OCI-LY1 (cell line): ENCODE data around the gene LRRIQ3.

Source experiments
- CTCF ChIP-seq: fragments of 200-600 bp; sonication (generic), shearing (Covaris generic); IDR thresholded peaks from 2 replicates; pipeline ENCODE4 v1.5.1; 2017; ENCODE audit warnings: mild to moderate bottlenecking, antibody characterized with exemption, low read length, moderate library complexity, mixed read lengths
- EZH2 ChIP-seq: fragments of 200-600 bp; sonication (generic), shearing (Covaris generic); IDR thresholded peaks from 2 replicates; pipeline ENCODE4 v1.8.0; 2017; ENCODE audit warnings: borderline replicate concordance, mixed run types, mild to moderate bottlenecking, antibody characterized with exemption, low read length, moderate library complexity, mixed read lengths

GRCh38 chr1:74053407-74053806, 144.6 kb downstream of the LRRIQ3 start:
- TF ChIP-seq CTCF: no peak
- no peak for TF ChIP-seq EZH2
